ENCODE measurements around the gene EBNA1BP2. TPM values are rescaled to one million over a fixed set of nuclear protein-coding genes. Genes with fewer than 3 reads are reported as not detected.

Gene EBNA1BP2
- total RNA-seq, 1 donor = 65.9 TPM

- no peak for DNase-seq (ENCODE audit: low read depth)
These were observed 25.4 kb upstream of the EBNA1BP2 start for GRCh38 chr1:43197343-43198127.

GRCh38 chr1:43194509-43194908 lies 22.4 kb upstream of the EBNA1BP2 start:
- no peak for DNase-seq (ENCODE audit: low read depth)
- H3K4me3 ChIP-seq (ENCODE audit: low read depth, low read length) = no peak overlapping the region
- TF ChIP-seq CTCF (IDR thresholded peaks at IDR 0.05; ENCODE audit: insufficient read depth, low read length) = no peak

More at GRCh38 chr1:43197343-43198127, 25.4 kb upstream of the EBNA1BP2 start:
- no peak for TF ChIP-seq CTCF (IDR thresholded peaks at IDR 0.05; ENCODE audit: insufficient read depth, low read length)
- no peak overlapping the region for H3K4me3 ChIP-seq (ENCODE audit: low read depth, low read length)

GRCh38 chr1:43188106-43188505 lies 16.0 kb upstream of the EBNA1BP2 start:
- no peak for DNase-seq (ENCODE audit: low read depth)
- no peak overlapping the region for H3K4me3 ChIP-seq (ENCODE audit: low read depth, low read length)
- no peak for TF ChIP-seq CTCF (IDR thresholded peaks at IDR 0.05; ENCODE audit: insufficient read depth, low read length)

GRCh38 chr1:43184995-43185394 lies 12.9 kb upstream of the EBNA1BP2 start:
- no peak for DNase-seq (ENCODE audit: low read depth)
- H3K4me3 ChIP-seq (ENCODE audit: low read depth, low read length) = no peak overlapping the region
- TF ChIP-seq CTCF (IDR thresholded peaks at IDR 0.05; ENCODE audit: insufficient read depth, low read length) = no peak

- no peak for DNase-seq (ENCODE audit: low read depth)
- no peak overlapping the region for H3K4me3 ChIP-seq (ENCODE audit: low read depth, low read length)
- TF ChIP-seq CTCF (IDR thresholded peaks at IDR 0.05; ENCODE audit: insufficient read depth, low read length) = no peak
These were observed 12.3 kb upstream of the EBNA1BP2 start for GRCh38 chr1:43184388-43184787.

- H3K4me3 ChIP-seq (ENCODE audit: low read depth, low read length) = no peak overlapping the region
- TF ChIP-seq CTCF (IDR thresholded peaks at IDR 0.05; ENCODE audit: insufficient read depth, low read length) = no peak
- DNase-seq (ENCODE audit: low read depth) = no peak
These were observed 5.6 kb upstream of the EBNA1BP2 start for GRCh38 chr1:43177691-43178090.

GRCh38 chr1:43174873-43175272 lies 2.8 kb upstream of the EBNA1BP2 start:
- DNase-seq (ENCODE audit: low read depth) = no peak
- no peak overlapping the region for H3K4me3 ChIP-seq (ENCODE audit: low read depth, low read length)
- no peak for TF ChIP-seq CTCF (IDR thresholded peaks at IDR 0.05; ENCODE audit: insufficient read depth, low read length)

All from fibroblast of the aortic adventitia (primary cell).